Activated CD4-positive, alpha-beta T cell treated with anti-CD3 and anti-CD28 coated beads, Interleukin-10, Interleukin-2, amounts not matched to agents 100 ng/mL and 50 ng/mL, durations not matched to agents 16 hours and 8 hours (primary cell): ENCODE data around the gene LYSET.
A peak's percentile ranks its signal among the peaks of the same experiment; 100 is the strongest.
"Not testable (repeated sequence)": the region's sequence is repeated elsewhere in the genome, so short reads cannot be mapped to it uniquely, and the experiment has no call there.

Experiments used
- DNase-seq: peaks from one replicate; pipeline ENCODE4 v3.0.0-alpha.2; 2020

The LYSET gene

DNA sequence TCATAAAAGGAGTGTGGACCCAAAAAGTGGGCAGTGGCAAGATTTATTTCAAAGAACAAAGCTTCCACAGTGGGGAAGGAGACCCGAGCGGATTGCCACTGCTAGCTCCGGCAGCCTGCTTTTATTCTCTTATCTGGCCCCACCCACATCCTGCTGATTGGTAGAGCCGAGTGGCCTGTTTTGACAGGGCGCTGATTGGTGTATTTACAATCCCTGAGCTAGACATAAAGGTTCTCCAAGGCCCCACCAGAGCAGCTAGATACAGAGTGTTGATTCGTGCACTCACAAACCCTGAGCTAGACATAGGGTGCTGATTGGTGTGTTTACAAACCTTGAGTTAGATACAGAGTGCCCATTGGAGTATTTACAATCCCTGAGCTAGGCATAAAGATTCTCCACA, 15.5 kb upstream of the LYSET start:
- not testable (repeated sequence) for DNase-seq

DNA sequence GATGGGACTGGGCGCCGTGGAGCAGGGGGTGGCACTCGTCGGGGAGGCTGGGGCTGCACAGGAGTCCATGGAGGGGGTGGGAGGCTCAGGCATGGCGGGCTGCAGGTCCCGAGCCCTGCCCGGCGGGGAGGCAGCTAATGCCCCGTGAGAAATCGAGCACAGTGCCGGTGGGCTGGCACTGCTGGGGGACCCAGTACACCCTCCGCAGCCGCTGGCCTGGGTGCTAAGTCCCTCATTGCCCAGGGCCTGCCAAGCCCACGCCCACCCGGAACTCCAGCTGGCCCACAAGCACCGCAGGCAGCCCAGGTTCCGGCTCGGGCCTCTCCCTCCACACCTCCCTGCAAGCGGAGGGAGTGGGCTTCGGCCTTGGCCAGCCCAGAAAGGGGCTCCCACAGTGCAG, 15.0 kb upstream of the LYSET start:
- not testable (repeated sequence) for DNase-seq

DNA sequence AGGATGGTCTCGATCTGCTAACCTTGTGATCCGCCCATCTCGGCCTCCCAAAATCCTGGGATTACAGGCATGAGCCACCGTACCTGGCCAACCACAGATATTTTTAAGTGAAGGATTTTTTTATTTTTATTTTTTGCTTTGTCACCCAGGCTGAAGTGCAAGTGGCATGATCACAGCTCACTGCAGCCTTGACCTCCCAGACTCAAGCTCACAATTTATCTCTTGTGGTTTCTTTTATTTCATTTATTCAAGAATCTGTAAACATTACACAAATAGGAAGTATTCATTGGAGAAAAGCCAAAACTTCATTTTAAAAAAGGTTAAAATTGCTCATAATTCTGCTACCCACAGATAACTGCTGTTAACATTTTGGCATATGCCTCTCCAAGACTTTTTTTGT, 13.7 kb upstream of the LYSET start:
- DNase-seq = no peak

DNA sequence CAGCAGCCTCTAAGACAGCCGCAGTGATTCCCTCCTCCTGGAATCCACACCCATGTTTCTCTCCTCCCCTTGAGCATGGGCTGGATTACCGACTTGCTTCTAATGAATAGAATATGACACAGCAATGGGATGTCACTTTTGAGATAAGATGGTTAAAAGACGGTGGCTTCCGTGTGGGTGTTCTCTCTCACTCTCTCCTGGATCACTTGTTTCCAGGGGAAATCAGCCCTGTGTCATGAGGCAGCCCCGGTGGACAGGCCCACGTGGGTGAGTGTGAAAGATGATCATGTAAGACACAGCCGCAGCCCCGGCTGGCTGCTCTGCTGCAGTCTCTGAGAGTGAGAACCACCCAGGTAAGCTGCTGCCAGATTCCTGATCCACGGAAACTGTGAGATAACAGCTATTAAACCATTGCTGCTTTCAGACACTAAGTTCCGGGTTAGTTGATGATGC, 11.1 kb upstream of the LYSET start:
- DNase-seq = no peak

DNA sequence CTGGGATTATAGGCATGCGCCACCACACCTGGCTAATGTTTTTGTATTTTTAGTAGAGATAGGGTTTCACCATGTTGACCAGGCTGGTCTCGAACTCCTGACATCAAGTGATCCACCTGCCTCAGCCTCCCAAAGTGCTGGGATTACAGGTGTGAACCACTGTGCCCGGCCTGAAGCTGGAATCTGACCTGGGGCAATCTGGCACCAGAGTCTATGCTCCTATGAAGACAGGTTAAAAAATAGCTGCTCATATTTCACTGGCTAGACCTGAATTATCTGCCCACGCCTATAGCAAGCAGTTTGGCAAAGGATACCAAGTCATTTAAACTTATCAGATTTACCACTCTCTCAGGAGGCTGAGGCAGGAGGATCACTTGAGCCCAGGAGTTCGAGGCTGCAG, 10.4 kb upstream of the LYSET start:
- DNase-seq = not testable (repeated sequence)

DNA sequence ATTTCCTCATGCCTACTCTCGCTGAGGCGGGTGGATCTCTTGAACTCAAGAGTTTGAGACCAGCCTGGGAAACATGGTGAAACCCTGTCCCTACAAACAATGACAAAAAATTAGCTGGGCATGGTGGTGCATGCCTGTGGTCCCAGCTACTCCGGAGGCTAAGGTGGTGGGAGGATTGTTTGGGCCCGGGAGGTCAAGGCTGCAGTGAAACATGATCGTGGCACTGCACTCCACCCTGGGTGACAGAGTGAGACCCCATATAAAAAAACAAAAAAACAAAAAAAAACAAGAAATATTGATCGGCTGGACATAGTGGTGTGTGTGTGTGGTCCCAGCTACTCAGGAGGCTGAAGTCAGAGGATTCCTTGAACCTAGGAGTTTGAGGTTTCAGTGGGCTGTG, 9.6 kb upstream of the LYSET start:
- no peak for DNase-seq

DNA sequence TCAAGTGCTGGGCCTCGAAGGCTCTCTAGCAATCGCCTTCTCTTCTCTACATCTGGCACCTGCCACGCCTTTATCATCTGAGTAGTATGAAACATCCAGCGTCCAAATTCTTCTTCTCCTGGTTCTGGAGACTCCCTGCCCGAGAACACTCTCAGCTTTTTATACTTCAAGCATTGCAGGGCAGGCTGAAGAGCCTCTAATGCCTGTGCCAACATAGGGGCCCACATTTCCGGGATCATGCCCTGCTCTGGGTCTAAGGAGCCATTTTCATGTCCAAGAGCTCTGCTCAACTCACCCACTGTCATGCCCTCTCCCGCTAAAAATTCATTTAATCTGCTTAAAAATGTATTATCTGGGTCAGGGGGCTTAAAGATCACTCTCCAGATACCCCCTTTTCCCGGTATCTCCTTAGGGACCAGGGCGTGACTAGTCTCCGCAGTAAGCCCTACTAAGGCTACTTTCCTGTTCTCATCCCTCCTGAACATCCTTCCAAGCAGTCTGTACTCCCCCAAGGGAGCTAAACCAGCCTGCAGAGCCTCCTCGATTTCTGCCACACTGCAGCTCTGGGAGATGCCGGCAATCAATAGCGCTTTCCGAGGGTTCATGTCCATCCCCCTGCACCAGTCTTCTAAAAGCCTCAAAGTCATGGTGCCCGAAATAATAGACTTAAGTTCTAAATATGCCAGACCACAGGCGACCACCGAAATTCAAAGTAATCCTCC, 1.4 kb upstream of the LYSET start:
- no peak for DNase-seq

DNA sequence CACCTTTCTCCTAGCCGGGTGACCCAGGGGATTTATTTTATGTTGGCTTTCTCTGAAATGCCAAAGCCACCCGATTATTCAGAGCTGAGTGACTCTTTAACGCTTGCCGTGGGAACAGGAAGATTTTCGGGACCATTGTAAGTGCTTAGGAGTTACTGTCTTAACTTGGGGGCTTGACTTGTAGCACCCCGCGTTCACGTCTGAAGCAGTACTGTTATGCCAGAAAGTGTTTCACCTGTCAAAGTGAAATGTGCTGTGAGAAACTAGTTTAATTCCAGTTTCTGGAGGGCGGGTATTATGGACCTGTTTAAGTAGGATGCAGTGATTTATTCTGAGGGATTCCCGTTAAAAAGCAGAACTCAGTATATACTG, 218 bp downstream of the LYSET start:
- DNase-seq = no peak

DNA sequence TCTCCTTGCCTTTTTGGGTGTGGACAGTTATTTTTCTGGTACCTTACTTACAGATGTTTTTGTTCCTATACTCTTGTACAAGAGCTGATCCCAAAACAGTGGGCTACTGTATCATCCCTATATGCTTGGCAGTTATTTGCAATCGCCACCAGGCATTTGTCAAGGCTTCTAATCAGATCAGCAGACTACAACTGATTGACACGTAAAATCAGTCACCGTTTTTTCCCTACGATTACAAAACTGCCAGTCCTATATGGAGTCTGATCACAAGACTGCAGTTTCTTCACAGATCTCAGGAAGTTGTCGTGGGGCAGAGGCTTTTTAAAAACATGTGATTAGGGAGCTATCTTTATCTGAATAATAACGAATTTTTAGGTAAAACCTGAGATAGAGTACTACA, 1.3 kb downstream of the LYSET start:
- no peak for DNase-seq

DNA sequence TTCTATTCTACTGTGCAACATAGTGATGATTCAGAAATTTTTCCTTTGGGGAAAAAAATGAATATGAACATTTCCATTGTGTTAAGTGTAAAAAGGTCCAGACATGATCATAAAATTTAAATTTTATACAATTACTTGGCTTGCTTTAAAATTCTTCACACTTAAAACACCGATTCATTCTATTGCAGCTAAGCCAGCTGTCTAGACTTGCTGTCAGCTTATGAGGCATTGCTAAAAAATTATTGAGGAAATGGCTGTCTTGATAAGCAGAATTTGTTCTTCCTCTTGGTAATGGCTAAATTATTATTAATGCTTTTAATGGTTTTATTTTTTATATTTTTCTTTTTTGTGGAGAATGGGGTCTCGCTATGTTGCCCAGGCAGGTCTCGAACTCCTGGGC, 1.8 kb downstream of the LYSET start:
- no peak for DNase-seq

DNA sequence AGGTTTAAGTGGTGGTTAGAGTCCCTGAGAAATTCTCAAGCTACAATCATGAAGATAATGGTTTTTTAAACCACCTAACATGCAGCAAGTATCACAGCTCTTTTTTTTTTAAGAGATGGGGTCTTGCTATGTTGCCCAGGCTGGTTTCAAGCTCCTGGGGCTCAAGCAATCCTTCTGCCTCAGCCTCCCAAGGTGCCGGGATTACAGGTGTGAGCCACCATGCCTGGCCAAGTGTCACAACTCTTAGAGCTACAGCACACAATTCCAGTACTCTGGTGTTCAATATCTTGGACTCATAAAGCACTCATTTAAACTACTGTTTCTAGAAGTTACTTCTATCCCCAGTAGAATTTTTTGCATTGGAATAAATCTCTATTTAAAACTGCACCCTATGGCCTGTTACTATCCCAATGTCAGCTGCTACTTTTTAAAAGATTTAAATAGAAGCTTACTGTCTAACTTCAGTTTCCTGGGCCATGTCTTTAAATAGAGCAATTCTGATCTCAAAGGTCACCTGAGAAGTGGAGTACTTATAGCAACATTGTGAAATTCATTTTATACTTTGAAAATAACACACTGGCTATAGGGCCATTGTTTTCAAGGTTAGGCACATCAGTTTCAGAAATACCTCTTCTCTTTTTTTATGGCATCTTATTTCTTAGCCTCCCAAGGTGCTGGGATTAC, 10.3 kb downstream of the LYSET start:
- no peak for DNase-seq

DNA sequence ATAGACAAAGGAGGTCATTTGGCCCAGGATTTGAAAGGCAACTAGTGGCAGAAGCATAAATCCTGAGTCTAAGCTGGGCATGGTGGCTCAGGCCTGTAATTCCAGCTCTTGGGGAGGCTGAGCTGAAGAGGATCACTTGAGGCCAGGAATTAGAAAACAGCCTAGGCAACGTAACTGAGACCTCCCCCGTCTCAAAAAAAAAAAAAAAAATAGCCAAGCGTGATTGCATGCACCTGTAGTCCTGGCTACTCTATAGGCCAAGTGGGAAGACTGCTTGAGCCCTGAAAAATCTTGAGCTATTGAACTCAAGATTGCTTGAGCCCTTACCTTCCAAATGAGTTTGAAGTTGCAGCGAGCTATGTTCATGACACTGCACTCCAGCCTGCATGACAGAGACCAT, 13.9 kb downstream of the LYSET start:
- DNase-seq = no peak

DNA sequence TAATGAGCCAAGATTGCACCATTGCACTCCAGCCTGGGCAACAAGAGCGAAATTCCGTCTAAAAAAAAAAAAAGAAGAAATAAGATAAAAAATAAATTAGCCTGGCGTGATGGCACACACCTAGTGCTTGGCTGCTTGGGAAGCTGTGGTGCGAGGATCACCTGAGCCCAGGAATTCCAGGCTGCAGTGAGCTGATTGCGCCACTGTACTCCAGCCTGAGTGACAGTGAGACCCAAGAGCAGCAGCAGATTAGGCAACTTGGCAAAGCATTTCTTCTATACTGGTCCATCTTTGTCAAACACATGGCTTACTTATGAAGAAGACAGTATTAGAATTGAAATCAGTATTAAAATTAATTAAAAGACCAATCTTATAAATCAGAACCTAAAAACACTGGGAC, 15.4 kb downstream of the LYSET start:
- no peak for DNase-seq

DNA sequence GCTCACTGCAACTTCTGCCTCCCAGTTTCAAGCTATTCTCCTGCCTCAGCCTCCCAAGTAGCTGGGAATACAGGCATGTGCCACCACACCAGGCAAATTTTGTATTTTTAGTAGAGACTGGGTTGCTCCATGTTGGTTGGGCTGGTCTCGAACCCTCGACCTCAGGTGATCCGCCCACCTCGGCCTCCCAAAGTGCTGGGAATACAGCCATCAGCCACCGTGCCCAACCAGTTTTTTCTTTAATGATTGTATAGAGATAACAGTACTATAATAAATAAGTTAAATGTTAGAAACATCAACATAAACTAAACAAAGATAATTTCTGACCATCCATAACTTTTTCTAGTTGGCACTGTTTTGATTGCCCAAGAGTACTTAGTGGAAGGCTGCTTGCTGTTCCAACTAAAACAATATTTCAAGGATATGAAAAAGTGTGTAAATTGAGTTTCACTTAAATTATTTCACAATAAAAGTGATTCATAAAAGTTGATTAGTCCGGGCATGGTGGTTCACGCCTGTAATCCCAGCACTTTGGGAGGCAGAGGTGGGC, 16.1 kb downstream of the LYSET start:
- no peak for DNase-seq

DNA sequence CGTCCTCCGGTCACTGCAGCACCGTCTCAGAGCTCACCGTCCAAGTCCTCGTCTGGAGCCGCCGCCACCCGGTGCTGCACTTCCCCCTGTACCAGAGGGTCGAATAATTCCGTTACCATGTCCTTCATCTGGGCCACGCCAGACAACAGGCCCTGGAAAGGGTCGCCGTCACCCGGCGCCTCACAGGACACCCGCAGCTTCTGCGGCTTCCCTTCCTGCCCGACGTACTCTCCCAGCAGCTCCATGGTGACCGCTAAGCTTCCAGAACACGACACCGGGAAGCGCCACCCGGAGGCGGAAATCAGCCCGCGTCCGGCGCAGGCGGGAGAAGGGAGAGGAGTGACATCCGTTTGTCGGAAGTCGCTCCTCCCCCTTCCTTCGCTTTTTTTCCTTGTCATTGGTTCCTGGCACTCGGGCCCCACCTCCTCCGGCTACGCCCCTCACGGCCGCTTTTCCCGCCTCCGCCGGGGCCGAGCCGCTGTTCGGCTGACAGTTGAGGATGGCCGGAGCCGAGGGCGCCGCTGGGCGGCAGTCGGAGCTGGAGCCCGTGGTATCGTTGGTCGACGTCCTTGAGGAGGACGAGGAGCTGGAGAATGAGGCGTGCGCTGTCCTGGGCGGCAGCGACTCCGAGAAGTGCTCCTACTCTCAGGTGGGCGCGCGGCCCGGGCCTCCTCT, 21.8 kb downstream of the LYSET start, which contains the start of the genes GON7 and UBR7:
Gene GON7, minus strand, starts transcription at position 273 of the 675 bp plus-strand sequence. Its CDS starts 28 bp downstream, at position 245.
Gene UBR7, plus strand, starts transcription at position 464 of the 675 bp plus-strand sequence. Its CDS starts 36 bp downstream, at position 500.
- peak; percentile 97 for DNase-seq

DNA sequence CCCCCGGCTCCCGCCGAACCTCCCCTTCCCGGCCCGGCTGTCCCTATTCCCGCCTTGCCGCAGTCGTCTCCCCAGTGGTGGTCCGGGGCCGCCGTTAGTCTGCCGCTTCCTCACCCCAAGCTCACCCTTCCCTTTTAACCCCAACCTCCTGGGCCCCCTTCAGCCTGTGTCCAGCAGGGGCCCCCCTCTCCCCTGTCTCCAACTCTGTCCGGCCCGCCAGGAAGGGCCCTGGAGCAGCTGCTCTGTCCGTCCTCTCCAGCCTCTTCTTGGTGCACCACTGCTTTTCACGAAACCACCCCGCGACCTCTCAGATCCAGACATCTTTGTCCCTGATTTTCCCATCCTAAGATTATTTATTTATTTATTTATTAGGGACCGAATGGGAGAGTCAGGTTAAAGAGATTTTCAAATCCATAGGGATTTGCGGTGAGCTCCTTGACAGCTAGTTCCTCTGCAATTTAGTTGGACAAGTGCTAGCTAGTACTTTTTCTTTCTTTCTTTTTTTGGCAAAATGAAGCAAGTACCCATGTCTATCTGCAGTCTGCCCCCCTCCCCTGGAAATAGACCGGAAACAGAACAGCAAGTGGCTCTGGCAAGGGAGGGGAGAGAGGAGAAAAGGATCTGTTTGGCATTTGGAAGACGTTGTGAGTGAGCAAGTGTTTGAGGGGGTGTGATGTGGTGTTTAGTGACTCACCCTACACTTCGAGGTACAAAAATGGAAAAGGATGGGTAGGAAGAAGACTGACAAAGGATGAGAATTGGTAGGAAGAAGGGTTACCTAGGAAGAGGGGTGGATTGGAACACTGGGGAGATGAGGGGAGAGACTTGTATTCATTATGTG, 22.6 kb downstream of the LYSET start:
- peak; percentile 46 for DNase-seq

DNA sequence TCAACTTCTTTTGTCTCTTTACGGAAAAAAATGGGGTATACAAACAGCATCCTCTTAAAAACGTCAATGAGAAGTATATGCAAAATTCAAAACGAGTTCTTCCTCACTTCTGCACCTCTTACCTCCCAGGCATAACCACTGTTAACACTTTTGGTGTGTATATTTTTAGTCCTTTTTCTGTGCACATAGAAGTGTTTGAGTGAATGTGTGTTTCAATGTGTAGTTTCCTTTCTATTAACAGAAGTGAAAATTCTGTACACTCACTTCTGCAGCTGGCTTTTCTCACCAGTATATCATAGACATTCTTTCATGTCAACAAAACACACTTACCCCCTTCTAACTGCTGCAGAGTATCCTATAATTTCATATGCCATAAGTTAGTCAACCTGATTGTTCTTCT, 27.3 kb downstream of the LYSET start:
- DNase-seq = no peak

DNA sequence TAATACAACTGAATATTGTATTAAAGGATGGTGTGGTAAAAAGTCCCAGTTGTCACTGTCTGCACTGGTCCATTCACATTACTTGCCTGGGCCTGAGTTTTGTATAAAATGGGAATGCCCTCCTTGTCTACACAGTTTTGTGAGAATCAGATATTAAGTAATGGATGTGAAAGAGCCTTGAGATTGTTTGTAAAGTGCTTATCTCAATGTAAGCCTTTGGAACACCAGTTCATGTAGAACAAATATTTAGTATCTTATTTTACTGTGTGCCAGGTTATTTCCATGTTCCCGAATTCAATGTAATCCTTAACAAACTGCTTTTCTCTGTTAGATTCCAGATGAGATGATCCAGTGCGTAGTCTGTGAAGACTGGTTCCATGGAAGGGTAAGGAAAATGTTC, 29.5 kb downstream of the LYSET start:
- no peak for DNase-seq

DNA sequence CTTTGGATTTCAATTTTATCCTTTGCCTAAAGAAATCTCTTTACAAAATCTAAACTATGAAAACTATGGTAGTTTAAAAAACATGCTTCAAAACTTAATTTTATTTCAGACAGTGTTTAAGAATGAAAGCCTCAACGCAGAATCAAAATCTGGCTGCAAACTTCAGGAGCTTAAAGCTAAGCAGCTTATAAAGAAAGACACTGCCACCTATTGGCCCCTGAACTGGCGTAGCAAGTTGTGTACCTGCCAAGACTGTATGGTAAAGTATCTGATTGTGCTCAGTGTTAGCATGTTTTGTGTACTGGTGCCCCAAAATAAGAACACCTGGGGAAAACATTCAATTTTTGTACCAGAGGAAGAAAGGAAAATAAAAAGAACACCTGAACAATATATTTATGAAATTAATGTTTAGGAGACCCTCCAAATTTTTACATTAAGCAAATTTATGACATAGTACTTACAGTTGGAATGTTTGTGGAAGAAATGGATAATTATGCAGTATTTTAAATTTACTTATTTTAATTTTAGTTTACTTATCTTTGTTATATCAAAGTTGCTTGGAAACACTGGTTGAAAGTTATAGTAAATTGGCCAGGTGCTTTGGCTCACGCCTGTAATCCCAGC, 34.1 kb downstream of the LYSET start:
- peak; percentile 51 for DNase-seq

DNA sequence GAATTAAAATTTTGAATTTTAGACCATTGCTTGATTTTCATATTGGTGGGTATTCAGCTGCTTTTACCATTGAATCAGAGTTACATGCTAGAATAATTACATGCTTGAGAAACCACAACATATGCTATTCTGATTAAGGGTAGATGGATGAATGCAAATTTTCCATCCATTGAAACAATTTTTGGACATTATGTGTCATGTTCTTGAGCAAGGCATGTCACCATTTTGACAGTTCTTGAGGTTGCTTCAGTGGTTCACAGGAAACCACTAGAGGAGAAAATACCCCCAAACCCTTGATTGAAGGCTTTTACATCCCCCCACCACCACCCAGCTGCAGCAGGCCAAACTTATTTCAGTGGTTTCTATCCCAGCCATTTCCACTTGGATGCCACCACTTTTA, 35.4 kb downstream of the LYSET start:
- no peak for DNase-seq

DNA sequence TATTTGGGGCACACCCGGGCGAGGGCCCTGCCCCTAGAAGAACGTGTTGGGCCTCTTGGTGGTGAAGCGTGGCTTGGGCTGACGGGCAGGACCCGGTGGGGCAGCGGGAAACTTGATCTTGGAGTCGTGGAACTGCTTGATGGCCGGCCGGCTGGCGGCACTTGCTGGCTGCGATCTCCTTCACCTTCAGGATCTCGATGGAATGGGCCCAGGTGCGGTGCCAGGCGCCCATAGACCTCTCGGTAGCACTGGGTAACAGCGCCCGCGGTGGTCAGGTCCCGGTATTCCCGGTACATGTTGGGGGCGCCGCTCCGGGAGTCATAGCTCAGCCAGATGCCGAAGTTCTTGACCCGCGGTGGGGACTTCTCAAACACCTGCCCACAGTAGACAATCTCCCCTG, 38.4 kb downstream of the LYSET start:
- no peak for DNase-seq

DNA sequence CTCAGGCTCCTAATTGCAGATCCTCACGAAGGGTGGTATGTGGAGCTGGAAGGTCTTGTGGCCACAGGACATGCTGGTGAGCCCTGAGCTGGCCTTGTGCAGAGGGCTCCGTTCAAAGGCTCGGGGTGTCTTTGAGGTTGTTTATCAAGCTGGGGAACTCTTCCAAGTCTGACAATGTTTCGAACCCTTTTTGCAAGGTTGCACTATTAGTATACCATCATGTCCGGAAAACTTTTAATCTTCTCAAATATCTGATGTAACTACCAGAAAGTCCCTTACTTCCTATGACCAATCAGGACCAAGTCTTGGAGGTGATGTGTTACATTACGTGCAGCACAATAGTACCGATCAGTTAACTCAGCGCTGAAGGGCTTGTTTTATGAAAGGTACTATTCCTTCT, 43.4 kb downstream of the LYSET start:
- DNase-seq = no peak
